NCI-H774 (cell line): ENCODE measurements around the gene CRYGN.

Experiments
- DNase-seq: peaks from one replicate; lab custom pipeline; 2025; lab: John Stamatoyannopoulos, UW

The CRYGN gene

GRCh38 chr7:151406886-151407583 is 32.9 kb downstream of the CRYGN start:
- DNase-seq: no peak

GRCh38 chr7:151406051-151406875 is 33.7 kb downstream of the CRYGN start:
- no peak for DNase-seq

DNA sequence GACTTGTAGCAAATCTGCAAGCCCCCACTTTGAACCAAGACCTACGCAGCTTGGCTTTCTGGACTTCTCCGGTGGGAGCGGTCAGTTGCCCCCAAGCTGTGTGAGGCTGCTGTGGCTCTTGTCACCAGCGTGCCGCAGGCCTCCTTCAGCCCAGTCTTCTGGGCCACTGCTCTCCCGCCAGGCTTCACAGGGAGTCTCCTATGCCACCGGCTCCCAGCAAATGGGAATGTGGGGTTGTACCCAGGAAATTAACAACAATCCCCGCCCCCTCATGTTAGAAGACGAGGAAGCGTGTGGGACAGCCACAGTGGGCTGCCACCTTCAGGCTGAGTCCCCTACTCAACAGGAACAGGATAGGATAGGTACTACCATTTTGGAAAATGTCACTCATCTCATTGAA is 34.4 kb downstream of the CRYGN start:
- DNase-seq: no peak

DNA sequence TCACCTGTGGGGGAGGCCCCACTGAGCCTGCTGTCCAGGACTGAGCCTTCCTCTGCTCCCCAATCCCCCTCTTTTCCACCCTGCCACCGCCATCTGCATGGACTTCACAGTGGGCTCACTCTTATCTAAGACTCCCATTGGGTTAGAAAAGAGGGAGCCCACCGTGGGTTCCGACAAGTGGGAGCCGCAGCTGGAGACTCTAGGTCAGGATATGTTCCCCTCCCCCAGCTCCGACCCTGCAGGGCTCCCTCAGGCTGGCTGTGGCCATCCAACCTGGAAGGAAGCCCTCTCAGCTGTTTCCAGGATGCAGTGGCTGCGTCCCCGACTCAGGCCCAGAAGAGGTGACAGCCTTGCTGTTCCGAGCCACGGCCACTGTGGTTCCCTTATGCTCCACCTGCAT is 34.9 kb downstream of the CRYGN start:
- no peak for DNase-seq

- no peak for DNase-seq
These were observed 35.5 kb downstream of the CRYGN start for GRCh38 chr7:151404216-151405011.

GRCh38 chr7:151403764-151404163 is 36.2 kb downstream of the CRYGN start:
- DNase-seq: no peak

GRCh38 chr7:151402029-151402835 is 37.7 kb downstream of the CRYGN start:
- DNase-seq: no peak

DNA sequence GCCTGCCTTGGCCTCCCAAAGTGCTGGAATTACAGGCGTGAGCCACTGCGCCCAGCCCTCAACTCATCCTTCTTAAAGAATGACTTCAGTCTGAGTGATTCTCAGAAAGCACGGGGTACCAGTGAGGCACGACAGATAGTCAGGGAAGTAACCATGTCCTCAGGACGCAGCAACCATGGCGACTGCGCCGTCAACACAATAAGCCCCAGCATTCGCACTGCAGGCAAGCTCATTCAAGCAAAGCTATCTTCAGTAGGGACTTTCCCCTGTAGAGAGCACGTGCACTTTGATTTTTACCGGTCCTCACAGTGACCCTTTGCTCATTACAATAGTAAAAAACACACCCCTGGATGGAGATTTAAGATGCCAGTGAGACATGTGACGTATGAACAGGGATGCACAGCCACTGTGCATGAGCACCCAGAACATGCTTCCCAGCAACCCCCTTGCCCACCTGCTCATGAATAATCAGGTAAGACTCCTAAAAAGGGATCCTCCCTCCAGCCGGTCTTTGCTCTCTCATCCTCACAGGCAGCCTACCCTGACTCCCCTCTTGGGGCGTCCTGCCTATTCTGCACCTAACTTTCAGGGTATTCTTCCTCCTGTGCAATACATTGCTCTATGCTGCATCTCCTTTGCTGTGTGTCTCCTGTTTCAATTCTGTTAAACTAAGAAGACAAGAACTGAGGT is 39.2 kb downstream of the CRYGN start:
- no peak for DNase-seq

- no peak for DNase-seq
These were observed 40.0 kb downstream of the CRYGN start for GRCh38 chr7:151399906-151400305.

GRCh38 chr7:151399305-151399601 is 40.7 kb downstream of the CRYGN start:
- DNase-seq: no peak

- DNase-seq: no peak
These were observed 41.3 kb downstream of the CRYGN start for GRCh38 chr7:151398446-151399304.

GRCh38 chr7:151397026-151397425 is 42.9 kb downstream of the CRYGN start:
- DNase-seq: no peak

GRCh38 chr7:151396328-151396970 is 43.5 kb downstream of the CRYGN start:
- DNase-seq: no peak

DNA sequence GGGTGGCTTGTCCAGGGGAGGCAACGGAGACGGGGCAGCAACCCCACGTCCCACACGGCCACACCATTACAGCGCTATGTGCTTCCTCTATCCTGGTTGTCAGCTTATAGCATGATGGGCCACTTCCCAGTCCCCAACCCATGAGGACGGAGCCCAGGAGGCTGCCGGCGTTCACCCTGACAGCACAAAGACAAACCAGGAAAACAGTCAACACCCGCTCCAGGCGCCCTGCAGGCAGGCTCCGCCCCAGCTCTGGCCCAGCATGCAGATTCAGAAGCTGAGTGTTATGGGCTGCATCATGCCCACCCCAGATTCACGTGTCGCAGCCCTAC is 44.9 kb downstream of the CRYGN start:
- DNase-seq: no peak

- DNase-seq: no peak
These were observed 45.6 kb downstream of the CRYGN start for GRCh38 chr7:151394076-151395035.

GRCh38 chr7:151393031-151393977 is 46.6 kb downstream of the CRYGN start:
- no peak for DNase-seq

DNA sequence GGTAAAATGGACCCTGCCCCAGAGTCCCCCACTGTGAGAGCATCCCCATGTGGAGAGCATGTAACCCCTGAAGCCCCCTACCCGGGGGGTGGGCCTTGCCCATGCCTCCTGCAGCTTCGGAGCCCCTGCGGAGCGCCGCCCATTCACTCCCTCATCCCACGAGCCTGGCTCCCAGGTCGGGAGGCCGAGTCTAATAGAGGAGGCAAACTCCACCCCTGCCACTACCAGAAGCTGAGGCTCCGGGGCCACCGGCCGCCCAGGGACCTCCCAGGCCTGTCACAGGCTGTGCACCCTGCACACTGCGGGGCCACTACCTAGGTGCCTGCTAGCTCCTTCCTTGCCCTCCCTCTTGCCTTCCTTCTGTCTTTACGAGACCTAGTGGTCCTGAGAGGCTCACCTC is 47.5 kb downstream of the CRYGN start:
- DNase-seq: no peak

- DNase-seq: no peak
These were observed 47.9 kb downstream of the CRYGN start for GRCh38 chr7:151392002-151392401.
